Esophagus muscularis mucosa (tissue), 4 donors: ENCODE results near the gene RUNX1. TPM values are rescaled to one million over a fixed set of nuclear protein-coding genes. Genes with fewer than 3 reads are reported as not detected.

ENCODE experiments used
- DNase-seq: peaks from one replicate; pipeline ENCODE4 v3.0.0-alpha.2; 2017; ENCODE audit errors: extremely low spot score
- H3K27ac ChIP-seq, 4 donors: fragments of 200-600 bp; sonication (generic); replicated peaks in 1 of 4; 1 replicate in 3 of 4; 2 replicates in 1 of 4; pipeline ENCODE4 v1.5.1; 2016 to 2019; ENCODE audit warnings: mild to moderate bottlenecking in 1 of 4
- H3K27me3 ChIP-seq, 4 donors: fragments of 200-600 bp; sonication (generic); one replicate each; pipeline versions ENCODE4 v1.5.1 to v1.6.0; 2016 to 2019
- H3K36me3 ChIP-seq, 4 donors: fragments of 200-600 bp; sonication (generic); one replicate each; pipeline ENCODE4 v1.5.1; 2016 to 2019
- H3K4me1 ChIP-seq, 4 donors: fragments of 200-600 bp; sonication (generic); one replicate each; pipeline ENCODE4 v1.5.1; 2016 to 2019
- H3K4me3 ChIP-seq, 4 donors: fragments of 200-600 bp; sonication (generic); 1 replicate in 2 of 4; 2 replicates in 2 of 4; pipeline ENCODE4 v1.5.1; 2016 to 2019; ENCODE audit warnings: mild to moderate bottlenecking in 4 of 4, moderate library complexity in 1 of 4
- H3K9me3 ChIP-seq, 4 donors: fragments of 200-600 bp; sonication (generic); 1 replicate in 3 of 4; 2 replicates in 1 of 4; pipeline ENCODE4 v1.5.1; 2016 to 2019
- CTCF ChIP-seq, 3 experiments: fragments of 200-600 bp in 2 of 3; fragments of 450-650 bp in 1 of 3; sonication (generic) in 2 of 3; IDR thresholded peaks; one replicate each; pipeline ENCODE4 v1.5.1; 2017 to 2019; ENCODE audit warnings: antibody characterized with exemption in 3 of 3, mild to moderate bottlenecking in 2 of 3, moderate library complexity in 1 of 3
- EP300 ChIP-seq: sonication (generic); formaldehyde crosslinking; IDR thresholded peaks from one replicate; pipeline ENCODE4 v1.6.1; 2017; ENCODE audit warnings: antibody characterized with exemption
- POLR2A ChIP-seq: fragments of 450-650 bp; IDR thresholded peaks from one replicate; pipeline ENCODE4 v1.6.1; 2017; ENCODE audit warnings: antibody characterized with exemption, moderate library complexity, mild to moderate bottlenecking, low read depth
- POLR2AphosphoS5 ChIP-seq, 2 donors: sonication (generic); formaldehyde crosslinking; IDR thresholded peaks; one replicate each; pipeline ENCODE4 v1.6.1; 2017; ENCODE audit warnings: antibody characterized with exemption in 2 of 2
- WGBS: methylation state at CpG from one replicate; pipeline ENCODE4 v1.1.5; 2018; 5-methylcytosine and 5-hydroxymethylcytosine counted together
- intact Hi-C: fragments of 100-400 bp; cut with DNase I; formaldehyde crosslinking; loops from one replicate; pipeline ENCODE4 v1.15.1; 2023
- total RNA-seq, 4 donors: library from RNA; depleted of rRNA; stranded (reverse); fragments of >200 nt; gene quantifications; one replicate each; pipeline versions ENCODE4 v1.1.0 to v1.2.1, GENCODE V29; 2016

RUNX1 gene
- total RNA-seq, 4 donors from 2014 or later, result 3.7 to 10.9 (median 5.6) TPM

- Histone ChIP-seq H3K9me3 (no peaks in the 10 kb centered on the region), H3K4me3 (no peak overlapping the region), H3K27ac (no peak overlapping the region), H3K4me1 (no peaks in the 10 kb centered on the region), H3K36me3 (no peaks in the 10 kb centered on the region), H3K27me3 (no peaks in the 10 kb centered on the region)
- TF ChIP-seq CTCF (IDR thresholded peaks at IDR 0.05), result no peak
- TF ChIP-seq POLR2A, result no peak
- TF ChIP-seq POLR2AphosphoS5 (IDR thresholded peaks at IDR 0.05), result no peak
- TF ChIP-seq EP300, result no peak
- intact Hi-C loops, result no loop called here
- WGBS, result 87% methylated on average over 3 of the region's 3 CpGs
- no peak for DNase-seq
Observed at GRCh38 chr21:35083246-35083645, 34.1 kb upstream of the RUNX1 start.

GRCh38 chr21:35081861-35082260, 32.8 kb upstream of the RUNX1 start:
- Histone ChIP-seq H3K4me3 (no peak overlapping the region), H3K27me3 (no peaks in the 10 kb centered on the region), H3K36me3 (no peaks in the 10 kb centered on the region), H3K27ac (no peak overlapping the region), H3K4me1 (no peaks in the 10 kb centered on the region), H3K9me3 (no peaks in the 10 kb centered on the region)
- intact Hi-C loops, result no loop called here
- no peak for TF ChIP-seq CTCF (IDR thresholded peaks at IDR 0.05)
- no peak for TF ChIP-seq POLR2AphosphoS5 (IDR thresholded peaks at IDR 0.05)
- no peak for TF ChIP-seq EP300
- TF ChIP-seq POLR2A, result no peak
- WGBS, result 84% methylated on average over 2 of the region's 2 CpGs
- DNase-seq, result no peak

- H3K4me1 ChIP-seq, result no peaks in the 10 kb centered on the region
- H3K4me3 ChIP-seq, result no peak overlapping the region
- TF ChIP-seq CTCF (IDR thresholded peaks at IDR 0.05) (no peak), POLR2A (no peak), EP300 (no peak), POLR2AphosphoS5 (IDR thresholded peaks at IDR 0.05) (no peak)
- no peak for DNase-seq
- H3K36me3 ChIP-seq, result no peaks in the 10 kb centered on the region
- H3K27me3 ChIP-seq, result no peaks in the 10 kb centered on the region
- intact Hi-C loops, result no loop called here
- H3K9me3 ChIP-seq, result peaks cover 0 to 3% (median 0%) of the 10 kb centered on the region in 4 donors
- no peak overlapping the region for H3K27ac ChIP-seq
- WGBS, result 92% methylated on average over 3 of the region's 3 CpGs
Observed at GRCh38 chr21:35079181-35079580, 30.1 kb upstream of the RUNX1 start.

GRCh38 chr21:35077975-35078374, 28.9 kb upstream of the RUNX1 start:
- TF ChIP-seq POLR2A, result no peak
- TF ChIP-seq POLR2AphosphoS5 (IDR thresholded peaks at IDR 0.05), result no peak
- no peak for TF ChIP-seq CTCF (IDR thresholded peaks at IDR 0.05)
- no peak for TF ChIP-seq EP300
- peaks cover 0 to 5% (median 1%) of the 10 kb centered on the region in 4 donors for H3K4me1 ChIP-seq
- no peaks in the 10 kb centered on the region for H3K27me3 ChIP-seq
- no peak overlapping the region for H3K4me3 ChIP-seq
- H3K27ac ChIP-seq, result no peak overlapping the region
- DNase-seq, result no peak
- 84% methylated on average over 4 of the region's 4 CpGs for WGBS
- peaks cover 0 to 4% (median 0%) of the 10 kb centered on the region in 4 donors for H3K9me3 ChIP-seq
- intact Hi-C loops, result no loop called here
- H3K36me3 ChIP-seq, result no peaks in the 10 kb centered on the region

- H3K36me3 ChIP-seq, result no peaks in the 10 kb centered on the region
- H3K27ac ChIP-seq, result no peak overlapping the region
- no peaks in the 10 kb centered on the region for H3K27me3 ChIP-seq
- DNase-seq, result no peak
- intact Hi-C loops, result no loop called here
- H3K9me3 ChIP-seq, result peaks cover 0 to 4% (median 0%) of the 10 kb centered on the region in 4 donors
- TF ChIP-seq CTCF (IDR thresholded peaks at IDR 0.05) (no peak), POLR2A (no peak), POLR2AphosphoS5 (IDR thresholded peaks at IDR 0.05) (no peak), EP300 (no peak)
- peaks cover 0 to 10% (median 6%) of the 10 kb centered on the region in 4 donors for H3K4me1 ChIP-seq
- no peak overlapping the region for H3K4me3 ChIP-seq
- 93% methylated on average over 4 of the region's 4 CpGs for WGBS
Observed at GRCh38 chr21:35077466-35077865, 28.4 kb upstream of the RUNX1 start.
